HCT116 (cell line): ENCODE results near the gene ARHGEF18. TPM values are rescaled to one million over a fixed set of nuclear protein-coding genes. Genes with fewer than 3 reads are reported as not detected.

ENCODE experiments used
- ATAC-seq: fragments of 200-7000 bp; cut with Tn5 transposase; 2 replicates; pipeline ENCODE4 v1.9.1; 2020; ENCODE audit warnings: mild to moderate bottlenecking, moderate library complexity
- BruUV-seq: library from RNA; stranded (reverse); fragments of 400-500 nt; replicated peaks from 2 replicates; lab custom pipeline; 2021; lab: Mats Ljungman, UMichigan
- CTCF ChIA-PET: fragments of 300-600 bp; sonication (Branson Sonifier 250); formaldehyde crosslinking; loops from one replicate; lab custom pipeline; 2021; ENCODE audit warnings: antibody characterized with exemption; lab: Charles Lee
- POLR2A ChIA-PET: fragments of 300-600, 350-600 bp; sonication (Branson Sonifier 250); formaldehyde crosslinking; loops from one replicate; lab custom pipeline; 2021; ENCODE audit warnings: antibody characterized with exemption; lab: Charles Lee
- RAD21 ChIA-PET, 2 experiments: fragments of 300-600 bp; sonication (Branson Sonifier 250); formaldehyde crosslinking; loops; one replicate each; lab custom pipeline; 2023; ENCODE audit warnings: low total read pairs in 2 of 2; ENCODE audit not compliant: uncharacterized antibody in 2 of 2, unreplicated experiment in 2 of 2, low non-redundant PET in 1 of 2; lab: Charles Lee
- DNase-seq: peaks from one replicate; pipeline ENCODE4 v3.0.0-alpha.2; 2010; ENCODE audit warnings: low read depth, low spot score
- H2AFZ ChIP-seq: fragments of 200-600 bp; shearing (Covaris generic), sonication (generic); 2 replicates; pipeline ENCODE4 v1.6.1; 2017; ENCODE audit warnings: low read depth, mixed run types, mixed read lengths, antibody characterized with exemption, low read length; ENCODE audit not compliant: poor library complexity, severe bottlenecking
- H3K27ac ChIP-seq: 2 replicates; pipeline ENCODE4 v1.5.1; 2012; ENCODE audit warnings: low read depth, low read length
- H3K27me3 ChIP-seq: fragments of 200-600 bp; sonication (generic); 2 replicates; pipeline ENCODE4 v1.6.1; 2016; ENCODE audit warnings: mixed run types, low read length, mixed read lengths; ENCODE audit not compliant: insufficient read depth
- H3K36me3 ChIP-seq, 2 experiments: fragments of 200-500 bp in 1 of 2; fragments of 200-600 bp in 1 of 2; sonication (Bioruptor generic) in 1 of 2; sonication (generic) in 1 of 2; 2 replicates each; pipeline versions ENCODE4 v1.5.1 to v1.6.1; 2014 to 2016; ENCODE audit warnings: low read length in 2 of 2, inconsistent platforms in 1 of 2, mixed read lengths in 1 of 2, mixed run types in 1 of 2; ENCODE audit not compliant: insufficient read depth in 2 of 2, control insufficient read depth in 1 of 2
- H3K4me1 ChIP-seq, 2 experiments: fragments of 200-600 bp in 1 of 2; sonication (generic) in 1 of 2; 2 replicates each; pipeline versions ENCODE4 v1.5.1 to v1.6.1; 2012 to 2017; ENCODE audit warnings: low read length in 2 of 2, inconsistent platforms in 1 of 2, mild to moderate bottlenecking in 1 of 2, mixed read lengths in 1 of 2, mixed run types in 1 of 2, moderate library complexity in 1 of 2; ENCODE audit not compliant: insufficient read depth in 2 of 2, control insufficient read depth in 1 of 2
- H3K4me2 ChIP-seq: fragments of 200-600 bp; sonication (generic); 2 replicates; pipeline ENCODE4 v1.6.1; 2017; ENCODE audit warnings: mixed run types, low read length, mixed read lengths
- H3K4me3 ChIP-seq, 2 experiments: fragments of 200-600 bp in 1 of 2; sonication (generic) in 1 of 2; replicated peaks in 1 of 2; 2 replicates each; pipeline ENCODE4 v1.5.1; 2011 to 2016; ENCODE audit warnings: low read length in 2 of 2, control low read depth in 1 of 2, low read depth in 1 of 2, mild to moderate bottlenecking in 1 of 2, mixed read lengths in 1 of 2, mixed run types in 1 of 2
- H3K79me2 ChIP-seq: fragments of 200-600 bp; sonication (generic); 2 replicates; pipeline ENCODE4 v1.6.1; 2017; ENCODE audit warnings: mild to moderate bottlenecking, mixed run types, low read length, moderate library complexity, mixed read lengths; ENCODE audit not compliant: insufficient read depth
- H3K9ac ChIP-seq: fragments of 200-600 bp; sonication (generic); 2 replicates; pipeline ENCODE4 v1.6.1; 2016; ENCODE audit warnings: low read length, mixed read lengths
- H3K9me2 ChIP-seq: fragments of 200-600 bp; sonication (generic), shearing (Covaris generic); 2 replicates; pipeline ENCODE4 v1.6.1; 2017; ENCODE audit warnings: mixed run types, mild to moderate bottlenecking, moderate library complexity; ENCODE audit not compliant: insufficient read depth
- H3K9me3 ChIP-seq, 2 experiments: fragments of 200-500 bp in 1 of 2; fragments of 200-600 bp in 1 of 2; sonication (Bioruptor generic) in 1 of 2; sonication (generic) in 1 of 2; 2 replicates each; pipeline ENCODE4 v1.6.1; 2014 to 2017; ENCODE audit warnings: low read length in 2 of 2, mixed read lengths in 2 of 2, inconsistent platforms in 1 of 2, low read depth in 1 of 2, mild to moderate bottlenecking in 1 of 2, mixed run types in 1 of 2, moderate library complexity in 1 of 2; ENCODE audit not compliant: control insufficient read depth in 1 of 2, insufficient read depth in 1 of 2
- H4K20me1 ChIP-seq: fragments of 200-600 bp; sonication (generic), shearing (Covaris generic); 2 replicates; pipeline ENCODE4 v1.6.1; 2017; ENCODE audit warnings: mixed run types, mild to moderate bottlenecking, moderate library complexity; ENCODE audit not compliant: insufficient read depth
- CBX3 ChIP-seq: IDR thresholded peaks from 2 replicates; pipeline ENCODE4 v1.6.1; 2012; ENCODE audit warnings: low read depth
- CTCF ChIP-seq, 3 experiments: fragments of 200-600 bp in 1 of 3; sonication (generic) in 1 of 3; IDR thresholded peaks in 2 of 3; conservative IDR thresholded peaks in 1 of 3; 2 replicates each; pipeline ENCODE4 v1.5.1; 2012 to 2017; ENCODE audit warnings: low read depth in 2 of 3, low read length in 2 of 3, antibody characterized with exemption in 1 of 3, borderline replicate concordance in 1 of 3, control low read depth in 1 of 3, mild to moderate bottlenecking in 1 of 3, mixed read lengths in 1 of 3, mixed run types in 1 of 3, moderate library complexity in 1 of 3; ENCODE audit not compliant: insufficient read depth in 1 of 3
- ELF1 ChIP-seq: IDR thresholded peaks from 2 replicates; pipeline ENCODE4 v1.6.1; 2012; ENCODE audit warnings: low read depth, borderline replicate concordance
- RAD21 ChIP-seq: IDR thresholded peaks from 2 replicates; pipeline ENCODE4 v1.6.1; 2012; ENCODE audit warnings: low read depth, mild to moderate bottlenecking
- REST ChIP-seq: IDR thresholded peaks from 2 replicates; pipeline ENCODE4 v1.6.1; 2012; ENCODE audit warnings: low read depth
- SIN3A ChIP-seq: IDR thresholded peaks from 2 replicates; pipeline ENCODE4 v1.6.1; 2012; ENCODE audit warnings: low read depth
- SP1 ChIP-seq: IDR thresholded peaks from 2 replicates; pipeline ENCODE4 v1.6.1; 2012; ENCODE audit warnings: low read depth
- SRF ChIP-seq: IDR thresholded peaks from 2 replicates; pipeline ENCODE4 v1.6.1; 2012; ENCODE audit warnings: low read depth
- ZBTB33 ChIP-seq: IDR thresholded peaks from 2 replicates; pipeline ENCODE4 v1.6.1; 2011; ENCODE audit warnings: mild to moderate bottlenecking, low read length, moderate library complexity; ENCODE audit not compliant: insufficient replicate concordance; ENCODE audit errors: extremely low read depth
- intact Hi-C: fragments of 100-400 bp; cut with micrococcal nuclease; formaldehyde crosslinking; loops from 2 replicates; pipeline ENCODE4 v1.10.0; 2022
- total RNA-seq: library from RNA; stranded (reverse); gene quantifications from one replicate; pipeline ENCODE4 v1.2.1, GENCODE V29; 2021; ENCODE audit not compliant: unreplicated experiment

The ARHGEF18 gene
- total RNA-seq, 1 experiment from 2014 or later, result 32.2 TPM

GRCh38 chr19:7327802-7328201 lies 20.9 kb upstream of the ARHGEF18 start:
- Histone ChIP-seq H3K9me2 (no peaks in the 10 kb centered on the region), H3K27ac (no peak overlapping the region), H3K9ac (no peak overlapping the region), H3K27me3 (no peaks in the 10 kb centered on the region), H2AFZ (no peak overlapping the region), H3K4me2 (no peak overlapping the region), H3K79me2 (no peaks in the 10 kb centered on the region), H3K36me3 (no peaks in the 10 kb centered on the region), H4K20me1 (no peaks in the 10 kb centered on the region), H3K4me3 (no peak overlapping the region), H3K4me1 (no peaks in the 10 kb centered on the region), H3K9me3 (no peaks in the 10 kb centered on the region)
- ChIA-PET CTCF (no interaction called here), POLR2A (no interaction called here), RAD21 (no interaction called here)
- intact Hi-C loops, result no loop called here
- TF ChIP-seq SRF (no peak), CTCF (IDR thresholded peaks at IDR 0.05 in 2 of 3, conservative IDR thresholded peaks at IDR 0.05 in 1 of 3; ENCODE audit: borderline replicate concordance in 1 of 3, insufficient read depth in 1 of 3, low read depth in 2 of 3, low read length in 2 of 3) (no peak), ELF1 (no peak), ZBTB33 (no peak), SIN3A (no peak), REST (no peak), CBX3 (no peak), SP1 (no peak), RAD21 (no peak)
- BruUV-seq, result no TSS peak
- DNase-seq (no peak), ATAC-seq (no peak)
